Measurements from ENCODE around the gene PEX11G.

PEX11G gene

GRCh38 chr19:7488736-7489353 lies at the start of gene PEX11G:
Gene PEX11G, minus strand, starts transcription at chr19:7489035. Its CDS starts 25 bp downstream, at chr19:7489010.
- DNase-seq, result peak; percentile 91

GRCh38 chr19:7535998-7536695 lies 47.3 kb upstream of the PEX11G start:
- peak; percentile 70 for DNase-seq

- DNase-seq, result peak; percentile 97
Observed at GRCh38 chr19:7535047-7535997, 46.5 kb upstream of the PEX11G start, which contains the start of gene PNPLA6. Gene PNPLA6, plus strand, starts transcription at chr19:7535717. Its CDS starts 72 bp downstream, at chr19:7535789.

GRCh38 chr19:7534531-7535046 lies 45.8 kb upstream of the PEX11G start:
- peak; percentile 51 for DNase-seq

- DNase-seq, result peak; percentile 94
Observed at GRCh38 chr19:7533925-7534480, 45.2 kb upstream of the PEX11G start.

- DNase-seq, result no peak
Observed at GRCh38 chr19:7533281-7533885, 44.5 kb upstream of the PEX11G start.

GRCh38 chr19:7529610-7530490 lies 41.0 kb upstream of the PEX11G start:
- no peak for DNase-seq

- DNase-seq, result no peak
Observed at GRCh38 chr19:7529246-7529600, 40.4 kb upstream of the PEX11G start.

- DNase-seq, result no peak
Observed at GRCh38 chr19:7528522-7529245, 39.8 kb upstream of the PEX11G start.

- no peak for DNase-seq
Observed at GRCh38 chr19:7528192-7528519, 39.3 kb upstream of the PEX11G start.

- DNase-seq, result peak; percentile 28
Observed at GRCh38 chr19:7527516-7528191, 38.8 kb upstream of the PEX11G start.

- peak; percentile 54 for DNase-seq
Observed at GRCh38 chr19:7526059-7526929, 37.5 kb upstream of the PEX11G start.

- DNase-seq, result no peak
Observed at GRCh38 chr19:7524992-7525739, 36.3 kb upstream of the PEX11G start.

- no peak for DNase-seq
Observed at GRCh38 chr19:7524523-7524922, 35.7 kb upstream of the PEX11G start.

- peak; percentile 60 for DNase-seq
Observed at GRCh38 chr19:7522923-7523667, 34.3 kb upstream of the PEX11G start.

- DNase-seq, result peak; percentile 100
Observed at GRCh38 chr19:7522072-7522922, 33.5 kb upstream of the PEX11G start, which contains the start of gene MCOLN1. Gene MCOLN1, plus strand, starts transcription at chr19:7522624. Its CDS starts 127 bp downstream, at chr19:7522751.

Data from hematopoietic multipotent progenitor cell treated with erythropoietin and hydrocortisone succinate and interleukin-3 and kit ligand, for 6 days (in vitro differentiated cells).